HCT116 (cell line): ENCODE results near the gene MRPL36. TPM values are rescaled to one million over a fixed set of nuclear protein-coding genes. Genes with fewer than 3 reads are reported as not detected.

Source experiments
- ATAC-seq: fragments of 200-7000 bp; cut with Tn5 transposase; 2 replicates; pipeline ENCODE4 v1.9.1; 2020; ENCODE audit warnings: mild to moderate bottlenecking, moderate library complexity
- BruUV-seq: library from RNA; stranded (reverse); fragments of 400-500 nt; replicated peaks from 2 replicates; lab custom pipeline; 2021; lab: Mats Ljungman, UMichigan
- CTCF ChIA-PET: fragments of 300-600 bp; sonication (Branson Sonifier 250); formaldehyde crosslinking; loops from one replicate; lab custom pipeline; 2021; ENCODE audit warnings: antibody characterized with exemption; lab: Charles Lee
- POLR2A ChIA-PET: fragments of 300-600, 350-600 bp; sonication (Branson Sonifier 250); formaldehyde crosslinking; loops from one replicate; lab custom pipeline; 2021; ENCODE audit warnings: antibody characterized with exemption; lab: Charles Lee
- RAD21 ChIA-PET, 2 experiments: fragments of 300-600 bp; sonication (Branson Sonifier 250); formaldehyde crosslinking; loops; one replicate each; lab custom pipeline; 2023; ENCODE audit warnings: low total read pairs in 2 of 2; ENCODE audit not compliant: uncharacterized antibody in 2 of 2, unreplicated experiment in 2 of 2, low non-redundant PET in 1 of 2; lab: Charles Lee
- DNase-seq: peaks from one replicate; pipeline ENCODE4 v3.0.0-alpha.2; 2010; ENCODE audit warnings: low read depth, low spot score
- H2AFZ ChIP-seq: fragments of 200-600 bp; shearing (Covaris generic), sonication (generic); 2 replicates; pipeline ENCODE4 v1.6.1; 2017; ENCODE audit warnings: low read depth, mixed run types, mixed read lengths, antibody characterized with exemption, low read length; ENCODE audit not compliant: poor library complexity, severe bottlenecking
- H3K27ac ChIP-seq: 2 replicates; pipeline ENCODE4 v1.5.1; 2012; ENCODE audit warnings: low read depth, low read length
- H3K27me3 ChIP-seq: fragments of 200-600 bp; sonication (generic); 2 replicates; pipeline ENCODE4 v1.6.1; 2016; ENCODE audit warnings: mixed run types, low read length, mixed read lengths; ENCODE audit not compliant: insufficient read depth
- H3K36me3 ChIP-seq, 2 experiments: fragments of 200-500 bp in 1 of 2; fragments of 200-600 bp in 1 of 2; sonication (Bioruptor generic) in 1 of 2; sonication (generic) in 1 of 2; 2 replicates each; pipeline versions ENCODE4 v1.5.1 to v1.6.1; 2014 to 2016; ENCODE audit warnings: low read length in 2 of 2, inconsistent platforms in 1 of 2, mixed read lengths in 1 of 2, mixed run types in 1 of 2; ENCODE audit not compliant: insufficient read depth in 2 of 2, control insufficient read depth in 1 of 2
- H3K4me1 ChIP-seq, 2 experiments: fragments of 200-600 bp in 1 of 2; sonication (generic) in 1 of 2; 2 replicates each; pipeline versions ENCODE4 v1.5.1 to v1.6.1; 2012 to 2017; ENCODE audit warnings: low read length in 2 of 2, inconsistent platforms in 1 of 2, mild to moderate bottlenecking in 1 of 2, mixed read lengths in 1 of 2, mixed run types in 1 of 2, moderate library complexity in 1 of 2; ENCODE audit not compliant: insufficient read depth in 2 of 2, control insufficient read depth in 1 of 2
- H3K4me2 ChIP-seq: fragments of 200-600 bp; sonication (generic); 2 replicates; pipeline ENCODE4 v1.6.1; 2017; ENCODE audit warnings: mixed run types, low read length, mixed read lengths
- H3K4me3 ChIP-seq, 2 experiments: fragments of 200-600 bp in 1 of 2; sonication (generic) in 1 of 2; replicated peaks in 1 of 2; 2 replicates each; pipeline ENCODE4 v1.5.1; 2011 to 2016; ENCODE audit warnings: low read length in 2 of 2, control low read depth in 1 of 2, low read depth in 1 of 2, mild to moderate bottlenecking in 1 of 2, mixed read lengths in 1 of 2, mixed run types in 1 of 2
- H3K79me2 ChIP-seq: fragments of 200-600 bp; sonication (generic); 2 replicates; pipeline ENCODE4 v1.6.1; 2017; ENCODE audit warnings: mild to moderate bottlenecking, mixed run types, low read length, moderate library complexity, mixed read lengths; ENCODE audit not compliant: insufficient read depth
- H3K9ac ChIP-seq: fragments of 200-600 bp; sonication (generic); 2 replicates; pipeline ENCODE4 v1.6.1; 2016; ENCODE audit warnings: low read length, mixed read lengths
- H3K9me2 ChIP-seq: fragments of 200-600 bp; sonication (generic), shearing (Covaris generic); 2 replicates; pipeline ENCODE4 v1.6.1; 2017; ENCODE audit warnings: mixed run types, mild to moderate bottlenecking, moderate library complexity; ENCODE audit not compliant: insufficient read depth
- H3K9me3 ChIP-seq, 2 experiments: fragments of 200-500 bp in 1 of 2; fragments of 200-600 bp in 1 of 2; sonication (Bioruptor generic) in 1 of 2; sonication (generic) in 1 of 2; 2 replicates each; pipeline ENCODE4 v1.6.1; 2014 to 2017; ENCODE audit warnings: low read length in 2 of 2, mixed read lengths in 2 of 2, inconsistent platforms in 1 of 2, low read depth in 1 of 2, mild to moderate bottlenecking in 1 of 2, mixed run types in 1 of 2, moderate library complexity in 1 of 2; ENCODE audit not compliant: control insufficient read depth in 1 of 2, insufficient read depth in 1 of 2
- H4K20me1 ChIP-seq: fragments of 200-600 bp; sonication (generic), shearing (Covaris generic); 2 replicates; pipeline ENCODE4 v1.6.1; 2017; ENCODE audit warnings: mixed run types, mild to moderate bottlenecking, moderate library complexity; ENCODE audit not compliant: insufficient read depth
- CBX3 ChIP-seq: IDR thresholded peaks from 2 replicates; pipeline ENCODE4 v1.6.1; 2012; ENCODE audit warnings: low read depth
- ELF1 ChIP-seq: IDR thresholded peaks from 2 replicates; pipeline ENCODE4 v1.6.1; 2012; ENCODE audit warnings: low read depth, borderline replicate concordance
- EZH2 ChIP-seq: fragments of 200-600 bp; sonication (generic); IDR thresholded peaks from 2 replicates; pipeline ENCODE4 v1.6.1; 2017; ENCODE audit warnings: antibody characterized with exemption, mixed run types
- JUND ChIP-seq: IDR thresholded peaks from 2 replicates; pipeline ENCODE4 v1.6.1; 2012
- POLR2A ChIP-seq: IDR thresholded peaks from 2 replicates; pipeline ENCODE4 v1.7.0; 2011; ENCODE audit warnings: borderline replicate concordance; ENCODE audit not compliant: insufficient read depth, insufficient read length; ENCODE audit errors: extremely low read depth
- SRF ChIP-seq: IDR thresholded peaks from 2 replicates; pipeline ENCODE4 v1.6.1; 2012; ENCODE audit warnings: low read depth
- TCF7L2 ChIP-seq: IDR thresholded peaks from 2 replicates; pipeline ENCODE4 v1.7.0; 2011; ENCODE audit warnings: borderline replicate concordance, inconsistent platforms; ENCODE audit not compliant: insufficient read depth, insufficient read length; ENCODE audit errors: extremely low read depth
- YY1 ChIP-seq: IDR thresholded peaks from 2 replicates; pipeline ENCODE4 v1.6.1; 2011; ENCODE audit warnings: low read length, low read depth, moderate library complexity, mild to moderate bottlenecking; ENCODE audit not compliant: insufficient replicate concordance; ENCODE audit errors: extremely low read depth
- ZFX ChIP-seq: fragments of 450-650 bp; IDR thresholded peaks from 2 replicates; pipeline ENCODE4 v1.6.1; 2017
- intact Hi-C: fragments of 100-400 bp; cut with micrococcal nuclease; formaldehyde crosslinking; loops from 2 replicates; pipeline ENCODE4 v1.10.0; 2022
- total RNA-seq: library from RNA; stranded (reverse); gene quantifications from one replicate; pipeline ENCODE4 v1.2.1, GENCODE V29; 2021; ENCODE audit not compliant: unreplicated experiment
- TF ChIP-seq, protein P1 (sequence below): IDR thresholded peaks from 2 replicates; pipeline ENCODE4 v1.6.1; 2011; ENCODE audit warnings: mild to moderate bottlenecking, low read length, moderate library complexity; ENCODE audit not compliant: insufficient replicate concordance; ENCODE audit errors: extremely low read depth
- TF ChIP-seq, protein P2 (sequence below): IDR thresholded peaks from 2 replicates; pipeline ENCODE4 v1.6.1; 2012
- TF ChIP-seq, protein P3 (sequence below): IDR thresholded peaks from 2 replicates; pipeline ENCODE4 v1.6.1; 2012

Gene MRPL36
- total RNA-seq, 1 experiment from 2014 or later, result 71.9 TPM

DNA sequence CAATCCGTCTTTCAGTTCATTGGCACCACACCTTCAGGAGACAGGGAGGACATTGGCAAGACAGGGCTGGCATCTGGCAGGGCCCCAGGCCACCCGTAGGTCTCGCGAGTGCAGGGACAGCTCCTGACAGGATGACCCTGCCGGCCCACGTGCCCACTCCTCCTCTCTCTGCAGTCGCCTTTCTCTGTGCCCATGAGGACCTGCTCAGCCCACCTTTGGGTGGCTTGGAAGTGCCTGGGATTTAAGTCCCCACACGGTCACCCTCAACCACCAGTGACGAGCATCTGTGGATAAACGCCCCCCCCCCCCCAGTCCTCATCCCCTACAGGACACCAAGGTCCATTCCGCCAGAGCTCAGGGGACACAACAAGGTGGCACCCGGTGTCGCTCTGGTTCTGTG, 4.1 kb downstream of the MRPL36 start:
- H3K36me3 ChIP-seq, result peaks cover 9 to 23% of the 10 kb centered on the region in 2 experiments; a peak in 3 of 4 replicates
- intact Hi-C loops, result no loop called here
- ChIA-PET POLR2A (no interaction called here), RAD21 (no interaction called here), CTCF (no interaction called here)
- no peak overlapping the region for H3K9ac ChIP-seq
- H3K27me3 ChIP-seq, result no peaks in the 10 kb centered on the region
- H3K4me1 ChIP-seq, result peaks cover 4 to 26% of the 10 kb centered on the region in 2 experiments; a peak in 3 of 4 replicates
- H3K4me2 ChIP-seq, result no peak overlapping the region
- no peak overlapping the region for H3K4me3 ChIP-seq
- H3K9me3 ChIP-seq, result no peaks in the 10 kb centered on the region
- TF ChIP-seq YY1 (no peak), ELF1 (no peak), TCF7L2 (no peak), JUND (no peak), EZH2 (no peak), ZFX (no peak), CBX3 (no peak), POLR2A (no peak), SRF (no peak)
- TF ChIP-seq, protein P1, sequence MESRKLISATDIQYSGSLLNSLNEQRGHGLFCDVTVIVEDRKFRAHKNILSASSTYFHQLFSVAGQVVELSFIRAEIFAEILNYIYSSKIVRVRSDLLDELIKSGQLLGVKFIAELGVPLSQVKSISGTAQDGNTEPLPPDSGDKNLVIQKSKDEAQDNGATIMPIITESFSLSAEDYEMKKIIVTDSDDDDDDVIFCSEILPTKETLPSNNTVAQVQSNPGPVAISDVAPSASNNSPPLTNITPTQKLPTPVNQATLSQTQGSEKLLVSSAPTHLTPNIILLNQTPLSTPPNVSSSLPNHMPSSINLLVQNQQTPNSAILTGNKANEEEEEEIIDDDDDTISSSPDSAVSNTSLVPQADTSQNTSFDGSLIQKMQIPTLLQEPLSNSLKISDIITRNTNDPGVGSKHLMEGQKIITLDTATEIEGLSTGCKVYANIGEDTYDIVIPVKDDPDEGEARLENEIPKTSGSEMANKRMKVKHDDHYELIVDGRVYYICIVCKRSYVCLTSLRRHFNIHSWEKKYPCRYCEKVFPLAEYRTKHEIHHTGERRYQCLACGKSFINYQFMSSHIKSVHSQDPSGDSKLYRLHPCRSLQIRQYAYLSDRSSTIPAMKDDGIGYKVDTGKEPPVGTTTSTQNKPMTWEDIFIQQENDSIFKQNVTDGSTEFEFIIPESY, result no peak
- TF ChIP-seq, protein P2, sequence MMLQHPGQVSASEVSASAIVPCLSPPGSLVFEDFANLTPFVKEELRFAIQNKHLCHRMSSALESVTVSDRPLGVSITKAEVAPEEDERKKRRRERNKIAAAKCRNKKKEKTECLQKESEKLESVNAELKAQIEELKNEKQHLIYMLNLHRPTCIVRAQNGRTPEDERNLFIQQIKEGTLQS, result no peak
- TF ChIP-seq, protein P3, sequence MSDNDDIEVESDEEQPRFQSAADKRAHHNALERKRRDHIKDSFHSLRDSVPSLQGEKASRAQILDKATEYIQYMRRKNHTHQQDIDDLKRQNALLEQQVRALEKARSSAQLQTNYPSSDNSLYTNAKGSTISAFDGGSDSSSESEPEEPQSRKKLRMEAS, result no peak
- no peaks in the 10 kb centered on the region for H4K20me1 ChIP-seq
- no peaks in the 10 kb centered on the region for H3K9me2 ChIP-seq
- ATAC-seq, result no peak
- no peak overlapping the region for H3K27ac ChIP-seq
- peaks cover 37% of the 10 kb centered on the region for H3K79me2 ChIP-seq
- no TSS peak for BruUV-seq
- H2AFZ ChIP-seq, result no peak overlapping the region
- no peak for DNase-seq
